ENCODE data around the gene FXR2.

Gene FXR2

GRCh38 chr17:7587420-7588151 lies 27.1 kb downstream of the FXR2 start:
- DNase-seq (ENCODE audit: low read depth) = no peak

- no peak for DNase-seq (ENCODE audit: low read depth)
These were observed 27.9 kb downstream of the FXR2 start for GRCh38 chr17:7586673-7587419.

DNA sequence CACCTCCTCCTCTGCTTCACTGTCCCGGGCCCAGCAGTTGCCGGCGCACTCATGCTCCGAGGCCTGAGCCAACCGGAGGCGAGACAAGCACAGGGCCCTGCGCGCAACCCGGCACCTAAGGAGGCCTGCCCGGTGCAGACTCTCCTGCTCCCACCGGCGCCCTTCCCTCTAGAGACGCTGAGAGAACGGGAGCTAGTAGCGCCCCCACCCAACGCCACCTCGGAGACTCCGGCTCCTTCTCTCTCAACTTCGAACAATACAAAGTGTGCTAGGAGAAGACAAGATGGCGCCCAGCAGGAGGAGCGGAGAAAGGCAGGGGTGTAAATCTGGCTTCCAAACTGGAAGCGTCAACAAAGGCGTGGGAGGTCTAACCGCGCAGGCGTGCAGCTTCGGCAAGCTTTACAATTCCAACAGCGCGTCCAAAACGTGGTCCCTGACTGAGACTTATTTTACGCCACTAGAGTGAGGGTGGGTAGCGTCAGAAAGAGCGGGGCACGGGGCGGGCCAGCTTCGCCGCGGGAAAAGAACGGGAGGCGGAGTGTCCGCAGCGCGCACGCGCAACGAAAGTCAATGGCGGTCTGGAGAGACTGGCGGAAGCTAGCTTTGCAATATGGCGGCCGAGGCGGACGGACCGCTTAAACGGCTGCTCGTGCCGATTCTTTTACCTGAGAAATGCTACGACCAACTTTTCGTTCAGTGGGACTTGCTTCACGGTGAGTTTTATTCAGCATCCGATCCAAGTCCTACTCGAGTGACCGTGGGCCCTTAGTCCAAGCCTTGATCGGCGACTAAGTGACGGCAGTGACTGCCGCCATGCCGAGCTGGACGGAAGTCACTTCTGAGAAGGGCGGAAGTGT lies 31.2 kb downstream of the FXR2 start, which contains the start of gene MPDU1:
TSS of gene MPDU1 (plus strand) at position 600 of the 857 bp plus-strand sequence. CDS start at position 611, 11 bp downstream.
- DNase-seq (ENCODE audit: low read depth) = peak; percentile 91

DNA sequence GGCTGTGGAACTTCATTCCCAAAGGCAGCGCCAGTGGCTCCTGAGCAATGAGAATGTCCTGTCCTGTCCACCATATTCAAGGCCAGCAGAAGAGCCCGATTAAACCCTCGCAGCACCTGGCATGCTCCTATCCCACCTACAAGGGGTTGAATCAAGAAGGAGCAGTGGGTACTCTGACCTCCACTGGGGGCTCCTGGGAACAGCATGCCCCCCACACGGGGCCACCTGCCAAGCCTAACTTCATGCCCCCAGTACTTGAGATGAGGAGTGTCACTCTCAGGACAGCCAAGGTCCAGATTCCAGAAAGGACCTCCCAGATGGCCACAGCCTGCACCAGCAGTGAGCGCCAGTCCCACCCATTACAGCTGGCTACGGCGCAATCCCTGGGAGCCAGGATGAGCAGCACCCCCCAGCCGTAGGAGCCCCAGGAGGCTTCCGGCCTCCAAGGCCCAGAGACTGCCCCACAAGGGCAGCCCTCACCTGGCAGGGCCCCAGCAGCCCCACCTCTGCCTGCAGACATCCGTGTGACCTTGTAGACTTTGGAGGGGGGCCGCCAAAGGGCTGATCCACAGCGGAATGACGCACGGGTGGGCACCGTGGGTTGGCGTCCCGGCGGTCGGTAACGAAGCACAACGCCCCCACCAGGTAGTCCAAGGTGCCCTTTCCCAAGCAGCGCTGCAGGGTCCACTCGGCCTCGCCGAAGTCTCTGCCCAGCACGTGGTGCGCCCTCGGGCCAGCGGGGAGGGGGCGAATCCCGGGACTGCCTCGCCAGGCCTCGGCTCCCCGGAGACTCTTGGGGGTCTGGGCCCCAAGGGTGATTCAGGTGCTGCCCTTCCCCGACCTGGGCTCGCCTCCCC lies 32.1 kb downstream of the FXR2 start:
- no peak for DNase-seq (ENCODE audit: low read depth)

DNA sequence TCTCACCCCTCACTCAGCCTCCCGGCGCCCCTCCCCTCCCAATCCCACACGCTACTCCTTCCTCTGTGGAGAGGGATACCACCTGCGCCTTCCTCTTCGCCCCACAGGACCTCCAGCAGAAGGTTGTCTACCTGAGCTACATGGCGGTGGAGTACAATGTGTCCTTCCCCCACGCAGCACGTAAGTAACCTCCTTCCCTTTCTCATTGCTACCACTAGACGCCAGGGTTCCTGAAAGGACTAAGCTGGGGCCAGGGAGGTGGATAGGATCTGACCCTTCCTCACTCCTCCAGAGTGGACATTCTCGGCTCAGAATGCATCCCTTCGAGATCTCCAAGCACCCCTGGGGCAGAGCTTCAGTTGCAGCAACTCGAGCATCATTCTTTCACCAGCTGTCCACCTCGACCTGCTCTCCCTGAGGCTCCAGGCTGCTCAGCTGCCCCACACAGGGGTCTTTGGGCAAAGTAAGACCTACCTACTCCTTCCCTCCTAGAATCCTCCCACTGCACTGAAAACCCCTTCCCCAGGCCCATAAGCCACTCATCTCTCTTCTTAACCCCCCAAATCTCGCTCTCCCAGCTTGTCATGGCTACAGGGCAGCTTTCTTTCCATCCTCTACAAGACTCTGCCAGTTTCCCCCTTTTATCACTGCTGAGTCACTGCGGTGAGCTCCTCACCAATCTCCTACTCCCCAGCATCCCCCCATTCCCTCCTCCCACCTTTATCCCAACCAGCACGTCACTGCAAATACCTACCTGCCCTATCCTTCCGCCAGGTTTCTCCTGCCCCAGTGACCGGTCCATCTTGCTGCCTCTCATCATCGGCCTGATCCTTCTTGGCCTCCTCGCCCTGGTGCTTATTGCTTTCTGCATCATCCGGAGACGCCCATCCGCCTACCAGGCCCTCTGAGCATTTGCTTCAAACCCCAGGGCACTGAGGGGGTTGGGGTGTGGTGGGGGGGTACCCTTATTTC lies 33.8 kb downstream of the FXR2 start:
- no peak for DNase-seq (ENCODE audit: low read depth)

- DNase-seq (ENCODE audit: low read depth) = no peak
These were observed 34.7 kb downstream of the FXR2 start for GRCh38 chr17:7579834-7580603.

DNA sequence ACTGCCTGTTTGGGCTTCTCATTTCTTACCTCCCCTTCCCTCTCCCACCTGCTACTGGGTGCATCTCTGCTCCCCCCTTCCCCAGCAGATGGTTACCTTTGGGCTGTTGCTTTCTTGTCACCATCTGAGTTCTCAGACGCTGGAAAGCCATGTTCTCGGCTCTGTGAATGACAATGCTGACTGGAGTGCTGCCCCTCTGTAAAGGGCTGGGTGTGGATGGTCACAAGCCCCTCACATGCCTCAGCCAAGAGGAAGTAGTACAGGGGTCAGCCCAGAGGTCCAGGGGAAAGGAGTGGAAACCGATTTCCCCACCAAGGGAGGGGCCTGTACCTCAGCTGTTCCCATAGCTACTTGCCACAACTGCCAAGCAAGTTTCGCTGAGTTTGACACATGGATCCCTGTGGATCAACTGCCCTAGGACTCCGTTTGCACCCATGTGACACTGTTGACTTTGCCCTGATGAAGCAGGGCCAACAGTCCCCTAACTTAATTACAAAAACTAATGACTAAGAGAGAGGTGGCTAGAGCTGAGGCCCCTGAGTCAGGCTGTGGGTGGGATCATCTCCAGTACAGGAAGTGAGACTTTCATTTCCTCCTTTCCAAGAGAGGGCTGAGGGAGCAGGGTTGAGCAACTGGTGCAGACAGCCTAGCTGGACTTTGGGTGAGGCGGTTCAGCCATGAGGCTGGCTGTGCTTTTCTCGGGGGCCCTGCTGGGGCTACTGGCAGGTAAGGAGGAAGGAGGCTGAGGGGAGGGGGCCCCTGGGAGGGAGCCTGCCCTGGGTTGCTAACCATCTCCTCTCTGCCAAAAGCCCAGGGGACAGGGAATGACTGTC lies 35.5 kb downstream of the FXR2 start, which contains the start of gene CD68:
TSS of gene CD68 (plus strand) at position 638 of the 833 bp plus-strand sequence. CDS start at position 678, 40 bp downstream.
- DNase-seq (ENCODE audit: low read depth) = no peak

DNA sequence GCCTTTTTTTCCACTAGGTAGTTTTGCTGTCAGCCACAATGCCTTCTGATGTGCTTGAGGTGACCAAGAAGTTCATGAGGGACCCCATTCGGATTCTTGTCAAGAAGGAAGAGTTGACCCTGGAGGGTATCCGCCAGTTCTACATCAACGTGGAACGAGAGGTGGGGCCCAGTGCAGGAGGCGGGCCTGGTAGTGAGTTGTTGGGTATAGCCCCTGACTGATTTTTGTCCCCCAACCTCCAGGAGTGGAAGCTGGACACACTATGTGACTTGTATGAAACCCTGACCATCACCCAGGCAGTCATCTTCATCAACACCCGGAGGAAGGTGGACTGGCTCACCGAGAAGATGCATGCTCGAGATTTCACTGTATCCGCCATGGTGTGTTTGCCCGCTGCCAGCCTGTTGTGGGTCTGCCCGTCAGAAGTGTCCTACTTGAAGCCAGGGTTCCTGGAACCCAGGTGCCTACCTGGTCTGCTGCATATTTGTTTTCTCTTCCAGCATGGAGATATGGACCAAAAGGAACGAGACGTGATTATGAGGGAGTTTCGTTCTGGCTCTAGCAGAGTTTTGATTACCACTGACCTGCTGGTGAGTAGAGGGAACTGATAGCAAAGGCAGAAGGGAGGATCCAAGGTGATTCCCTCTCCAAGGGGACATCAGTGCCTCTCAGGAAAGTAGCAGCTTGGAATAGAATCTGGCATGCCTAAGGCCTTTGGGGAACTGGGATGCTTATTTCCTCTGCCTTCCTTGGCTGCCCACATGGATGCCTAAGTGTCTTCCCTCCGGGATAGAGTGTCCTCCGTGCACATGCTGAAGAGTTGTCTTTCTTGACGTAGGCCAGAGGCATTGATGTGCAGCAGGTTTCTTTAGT lies 37.1 kb downstream of the FXR2 start:
- no peak for DNase-seq (ENCODE audit: low read depth)

DNA sequence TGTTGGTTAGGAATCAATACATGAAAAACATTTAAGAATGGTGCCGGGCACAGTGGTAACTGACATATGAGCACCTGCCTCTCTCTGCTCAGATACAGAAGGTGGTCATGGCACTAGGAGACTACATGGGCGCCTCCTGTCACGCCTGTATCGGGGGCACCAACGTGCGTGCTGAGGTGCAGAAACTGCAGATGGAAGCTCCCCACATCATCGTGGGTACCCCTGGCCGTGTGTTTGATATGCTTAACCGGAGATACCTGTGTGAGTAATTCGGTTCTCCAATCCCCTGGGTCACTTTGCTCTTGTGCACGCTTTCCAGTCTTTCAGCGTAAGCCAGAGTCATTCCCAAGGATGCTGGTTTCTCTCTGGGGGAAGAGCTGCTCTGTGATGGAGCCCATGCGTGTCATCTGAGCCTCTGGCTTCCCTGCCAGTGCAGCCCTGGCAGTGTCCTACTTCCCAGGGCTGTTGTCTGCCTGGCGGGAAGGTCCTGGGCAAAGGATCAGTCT lies 38.2 kb downstream of the FXR2 start:
- DNase-seq (ENCODE audit: low read depth) = no peak

DNA sequence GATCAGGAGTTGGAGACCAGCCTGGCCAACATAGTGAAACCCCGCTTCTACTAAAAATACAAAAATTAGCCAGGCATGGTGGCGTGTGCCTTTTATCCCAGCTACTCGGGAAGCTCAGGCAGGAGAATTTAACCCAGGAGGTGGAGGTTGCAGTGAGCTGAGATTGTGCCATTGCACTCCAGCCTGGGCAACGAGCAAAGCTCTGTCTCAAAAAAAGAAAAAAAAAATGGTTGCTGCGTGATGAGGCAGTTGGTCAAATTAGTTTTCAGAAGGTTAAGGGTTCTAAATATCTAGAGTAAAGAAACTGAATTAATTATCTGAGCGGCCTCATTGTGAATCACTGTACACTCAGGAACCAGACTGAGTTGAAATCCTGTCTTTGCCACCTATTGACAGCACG lies 38.7 kb downstream of the FXR2 start:
- no peak for DNase-seq (ENCODE audit: low read depth)

DNA sequence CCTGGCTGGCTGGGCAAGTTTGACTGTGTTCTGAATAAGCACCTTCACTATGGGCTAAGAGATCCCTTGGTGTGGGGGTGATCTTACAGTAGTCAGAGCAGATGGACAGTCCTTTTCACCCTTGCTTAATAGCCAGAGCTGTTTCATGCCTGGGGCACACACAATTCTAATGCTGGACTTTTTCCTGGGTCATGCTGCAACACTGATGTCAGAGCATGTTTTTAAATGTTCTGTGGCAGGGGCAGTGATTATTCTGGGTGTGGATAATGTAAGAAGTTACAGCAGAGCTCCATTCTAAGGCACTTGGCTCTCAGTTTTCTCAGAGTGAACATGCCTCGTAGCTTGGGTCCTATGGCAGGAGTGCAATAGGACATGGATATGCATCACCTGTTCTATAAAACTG lies 39.2 kb downstream of the FXR2 start:
- DNase-seq (ENCODE audit: low read depth) = no peak

DNA sequence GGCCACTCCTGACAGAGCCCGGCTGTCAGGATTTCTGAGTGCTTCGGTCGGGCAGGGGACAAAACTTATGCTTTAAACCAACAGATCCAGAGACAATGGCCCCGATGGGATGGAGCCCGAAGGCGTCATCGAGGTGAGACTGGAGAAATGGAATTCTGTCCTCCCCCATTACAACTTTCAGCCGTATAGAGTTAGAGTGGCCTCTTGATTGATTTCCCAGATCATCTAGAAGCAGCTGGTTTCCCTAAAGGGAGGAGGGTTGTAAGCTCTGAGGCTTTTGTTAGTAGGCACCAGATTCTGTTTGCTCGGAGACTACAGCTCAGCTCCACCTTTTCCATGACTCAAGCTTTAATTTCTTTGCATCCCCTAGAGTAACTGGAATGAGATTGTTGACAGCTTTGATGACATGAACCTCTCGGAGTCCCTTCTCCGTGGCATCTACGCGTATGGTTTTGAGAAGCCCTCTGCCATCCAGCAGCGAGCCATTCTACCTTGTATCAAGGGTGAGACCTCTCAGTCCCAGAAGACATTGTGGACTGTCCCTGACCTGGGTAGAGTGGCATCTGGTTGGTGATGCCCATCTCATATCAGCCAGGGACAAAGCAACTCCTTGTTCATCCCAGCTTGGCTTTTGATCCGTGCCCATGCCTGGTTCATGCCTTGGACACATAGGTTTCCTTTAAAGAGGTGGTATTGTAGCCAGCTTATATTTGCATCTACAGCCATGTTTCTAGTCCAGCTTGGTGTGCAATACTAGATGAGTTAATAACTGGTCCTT lies 40.3 kb downstream of the FXR2 start:
- no peak for DNase-seq (ENCODE audit: low read depth)

GRCh38 chr17:7573324-7574080 lies 41.2 kb downstream of the FXR2 start:
- DNase-seq (ENCODE audit: low read depth) = peak; percentile 86

GRCh38 chr17:7572588-7573323 lies 41.9 kb downstream of the FXR2 start:
- peak; percentile 99 for DNase-seq (ENCODE audit: low read depth)

- DNase-seq (ENCODE audit: low read depth) = no peak
These were observed 42.4 kb downstream of the FXR2 start for GRCh38 chr17:7572338-7572587.
